PC-3 (cell line): ENCODE measurements around the gene CALML6. TPM values are rescaled to one million over a fixed set of nuclear protein-coding genes. Genes with fewer than 3 reads are reported as not detected.

Experiments used
- ATAC-seq: fragments of 200-7000 bp; cut with Tn5 transposase; 2 replicates; pipeline ENCODE4 v1.9.1; 2020; ENCODE audit warnings: mild to moderate bottlenecking, moderate library complexity
- BruUV-seq: library from RNA; stranded (reverse); fragments of 400-500 nt; replicated peaks from 2 replicates; lab custom pipeline; 2021; lab: Mats Ljungman, UMichigan
- CTCF ChIA-PET: fragments of 300-600 bp; sonication (Branson Sonifier 250); formaldehyde crosslinking; loops from one replicate; lab custom pipeline; 2022; ENCODE audit warnings: antibody characterized with exemption; lab: Charles Lee
- POLR2A ChIA-PET: fragments of 300-600 bp; sonication (Branson Sonifier 250); formaldehyde crosslinking; loops from one replicate; lab custom pipeline; 2022; ENCODE audit warnings: antibody characterized with exemption; ENCODE audit not compliant: unreplicated experiment; lab: Charles Lee
- DNase-seq: peaks from one replicate; pipeline ENCODE4 v3.0.0-alpha.2; 2015
- H2AFZ ChIP-seq: fragments of 300-600 bp; sonication (generic); 2 replicates; pipeline ENCODE4 v1.6.0; 2016; ENCODE audit warnings: antibody characterized with exemption, low read length
- H3F3A ChIP-seq: fragments of 300-600 bp; sonication (generic); one replicate; pipeline ENCODE4 v1.6.0; 2017; ENCODE audit warnings: antibody characterized with exemption, low read length, control low read depth, mild to moderate bottlenecking; ENCODE audit not compliant: unreplicated experiment
- H3K27ac ChIP-seq: fragments of 300-600 bp; sonication (generic); 2 replicates; pipeline ENCODE4 v1.5.1; 2016; ENCODE audit warnings: mild to moderate bottlenecking, low read length
- H3K27me3 ChIP-seq: fragments of 300-600 bp; sonication (generic); 2 replicates; pipeline ENCODE4 v1.6.1; 2016; ENCODE audit warnings: low read length, mixed read lengths
- H3K36me3 ChIP-seq: fragments of 300-600 bp; sonication (generic); 2 replicates; pipeline ENCODE4 v1.6.1; 2016; ENCODE audit warnings: low read depth, mixed run types, low read length, mixed read lengths
- H3K4me1 ChIP-seq: fragments of 300-600 bp; sonication (generic); 2 replicates; pipeline ENCODE4 v1.5.1; 2016; ENCODE audit warnings: low read length; ENCODE audit not compliant: insufficient read depth
- H3K4me2 ChIP-seq: fragments of 300-600 bp; sonication (generic); 2 replicates; pipeline ENCODE4 v1.6.0; 2016; ENCODE audit warnings: low read length
- H3K4me3 ChIP-seq: fragments of 300-600 bp; sonication (generic); 2 replicates; pipeline ENCODE4 v1.5.1; 2016; ENCODE audit warnings: mild to moderate bottlenecking, low read length, mixed read lengths
- H3K79me2 ChIP-seq: fragments of 300-600 bp; sonication (generic); 2 replicates; pipeline ENCODE4 v1.6.1; 2017; ENCODE audit warnings: low read length, mixed read lengths
- H3K9ac ChIP-seq: fragments of 300-600 bp; sonication (generic); 2 replicates; pipeline ENCODE4 v1.6.0; 2016; ENCODE audit warnings: mild to moderate bottlenecking, low read length
- H3K9me2 ChIP-seq: fragments of 300-600 bp; sonication (generic); replicated peaks from 2 replicates; pipeline ENCODE4 v1.6.1; 2016; ENCODE audit warnings: mixed run types, low read length, mixed read lengths
- H3K9me3 ChIP-seq: fragments of 300-600 bp; sonication (generic); 2 replicates; pipeline ENCODE4 v1.6.1; 2016; ENCODE audit warnings: low read length, mixed read lengths
- H4K20me1 ChIP-seq: fragments of 300-600 bp; sonication (generic); 2 replicates; pipeline ENCODE4 v1.6.1; 2016; ENCODE audit warnings: low read length, mixed read lengths
- EZH2 ChIP-seq: fragments of 300-600 bp; sonication (generic); IDR thresholded peaks from one replicate; pipeline ENCODE4 v1.6.1; 2017; ENCODE audit warnings: antibody characterized with exemption, mild to moderate bottlenecking, low read length; ENCODE audit not compliant: unreplicated experiment
- EZH2phosphoT487 ChIP-seq: fragments of 300-600 bp; sonication (generic); IDR thresholded peaks from 2 replicates; pipeline ENCODE4 v1.6.1; 2018; ENCODE audit warnings: mild to moderate bottlenecking, antibody characterized with exemption, low read length, borderline replicate concordance
- intact Hi-C: fragments of 100-400 bp; cut with micrococcal nuclease; formaldehyde crosslinking; loops from 2 replicates; pipeline ENCODE4 v1.9.0; 2023
- total RNA-seq: library from RNA; depleted of rRNA; stranded (reverse); fragments of >200 nt; gene quantifications from 2 replicates; pipeline ENCODE4 v1.2.3, GENCODE V29; 2014
- TF ChIP-seq, protein P1 (sequence below): fragments of 300-600 bp; sonication (generic); conservative IDR thresholded peaks from 2 replicates; pipeline ENCODE4 v1.5.1; 2017; ENCODE audit warnings: antibody characterized with exemption, low read depth, mild to moderate bottlenecking, low read length

The CALML6 gene
- total RNA-seq, 1 experiment from 2014 or later: 1.7 TPM

DNA sequence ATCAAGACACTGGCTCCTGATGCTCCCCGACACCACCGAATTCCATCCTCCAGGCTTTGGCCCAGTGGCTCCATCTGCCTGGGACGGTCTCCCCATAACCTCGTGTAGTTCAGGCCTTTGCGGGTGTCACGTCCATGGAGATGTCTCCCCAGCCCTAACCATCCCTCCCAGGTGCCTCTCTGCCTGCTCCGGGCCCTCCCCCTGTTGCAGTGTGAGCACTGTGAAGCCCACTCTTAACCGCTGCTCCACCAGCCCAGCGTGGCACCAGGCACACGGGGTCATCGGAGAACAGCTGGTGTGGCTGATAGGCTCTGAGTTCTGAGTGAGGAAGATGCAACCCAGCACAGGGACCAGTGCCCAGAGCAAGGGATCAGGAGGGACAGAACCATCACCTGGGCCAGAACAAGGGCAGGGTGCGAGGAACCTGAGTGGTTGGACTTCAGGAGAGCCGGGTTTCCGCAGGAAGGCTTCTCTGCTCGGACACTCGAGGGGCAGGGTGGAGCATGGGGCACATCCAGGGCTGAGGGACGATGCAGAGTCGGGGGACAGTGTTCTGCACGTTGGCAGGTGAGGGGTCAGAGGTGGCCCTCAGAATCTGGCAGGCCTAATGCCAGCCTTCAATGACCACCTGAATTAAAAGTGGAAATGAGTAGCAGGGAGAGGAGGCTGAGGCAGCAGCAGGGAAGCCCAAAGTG lies 21.6 kb upstream of the CALML6 start:
- Histone ChIP-seq H3K9me2 (no peaks in the 10 kb centered on the region), H3K36me3 (no peaks in the 10 kb centered on the region), H3K27ac (no peak overlapping the region), H3K4me1 (peaks cover 35% of the 10 kb centered on the region), H4K20me1 (peaks cover 15% of the 10 kb centered on the region), H3K9me3 (no peaks in the 10 kb centered on the region), H3K4me3 (no peak overlapping the region), H3F3A (no peaks in the 10 kb centered on the region), H3K9ac (no peak overlapping the region), H3K79me2 (peaks cover 31% of the 10 kb centered on the region), H3K4me2 (no peak overlapping the region), H2AFZ (no peak overlapping the region), H3K27me3 (no peaks in the 10 kb centered on the region)
- TF ChIP-seq EZH2phosphoT487: no peak
- TF ChIP-seq, protein P1, sequence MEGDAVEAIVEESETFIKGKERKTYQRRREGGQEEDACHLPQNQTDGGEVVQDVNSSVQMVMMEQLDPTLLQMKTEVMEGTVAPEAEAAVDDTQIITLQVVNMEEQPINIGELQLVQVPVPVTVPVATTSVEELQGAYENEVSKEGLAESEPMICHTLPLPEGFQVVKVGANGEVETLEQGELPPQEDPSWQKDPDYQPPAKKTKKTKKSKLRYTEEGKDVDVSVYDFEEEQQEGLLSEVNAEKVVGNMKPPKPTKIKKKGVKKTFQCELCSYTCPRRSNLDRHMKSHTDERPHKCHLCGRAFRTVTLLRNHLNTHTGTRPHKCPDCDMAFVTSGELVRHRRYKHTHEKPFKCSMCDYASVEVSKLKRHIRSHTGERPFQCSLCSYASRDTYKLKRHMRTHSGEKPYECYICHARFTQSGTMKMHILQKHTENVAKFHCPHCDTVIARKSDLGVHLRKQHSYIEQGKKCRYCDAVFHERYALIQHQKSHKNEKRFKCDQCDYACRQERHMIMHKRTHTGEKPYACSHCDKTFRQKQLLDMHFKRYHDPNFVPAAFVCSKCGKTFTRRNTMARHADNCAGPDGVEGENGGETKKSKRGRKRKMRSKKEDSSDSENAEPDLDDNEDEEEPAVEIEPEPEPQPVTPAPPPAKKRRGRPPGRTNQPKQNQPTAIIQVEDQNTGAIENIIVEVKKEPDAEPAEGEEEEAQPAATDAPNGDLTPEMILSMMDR: no peak
- no peak for TF ChIP-seq EZH2
- ATAC-seq (no peak), DNase-seq (no peak)
- no TSS peak for BruUV-seq
- POLR2A ChIA-PET: no interaction called here
- CTCF ChIA-PET: no interaction called here
- intact Hi-C loops: no loop called here

- ATAC-seq: no peak
- H3K4me1 ChIP-seq: peaks cover 29% of the 10 kb centered on the region
- BruUV-seq: no TSS peak
- H3K79me2 ChIP-seq: peaks cover 26% of the 10 kb centered on the region
- H3K9ac ChIP-seq: no peak overlapping the region
- no peaks in the 10 kb centered on the region for H3K9me2 ChIP-seq
- TF ChIP-seq EZH2phosphoT487: no peak
- TF ChIP-seq, protein P1: no peak
- no peak for TF ChIP-seq EZH2
- no peak overlapping the region for H3K4me3 ChIP-seq
- no peaks in the 10 kb centered on the region for H3F3A ChIP-seq
- H2AFZ ChIP-seq: no peak overlapping the region
- intact Hi-C loops: no loop called here
- DNase-seq: no peak
- no peak overlapping the region for H3K27ac ChIP-seq
- H3K4me2 ChIP-seq: no peak overlapping the region
- POLR2A ChIA-PET: no interaction called here
- H4K20me1 ChIP-seq: peaks cover 10% of the 10 kb centered on the region
- CTCF ChIA-PET: no interaction called here
- no peaks in the 10 kb centered on the region for H3K27me3 ChIP-seq
- H3K36me3 ChIP-seq: no peaks in the 10 kb centered on the region
- no peaks in the 10 kb centered on the region for H3K9me3 ChIP-seq
These were observed 21.1 kb upstream of the CALML6 start for GRCh38 chr1:1893997-1894353.

DNA sequence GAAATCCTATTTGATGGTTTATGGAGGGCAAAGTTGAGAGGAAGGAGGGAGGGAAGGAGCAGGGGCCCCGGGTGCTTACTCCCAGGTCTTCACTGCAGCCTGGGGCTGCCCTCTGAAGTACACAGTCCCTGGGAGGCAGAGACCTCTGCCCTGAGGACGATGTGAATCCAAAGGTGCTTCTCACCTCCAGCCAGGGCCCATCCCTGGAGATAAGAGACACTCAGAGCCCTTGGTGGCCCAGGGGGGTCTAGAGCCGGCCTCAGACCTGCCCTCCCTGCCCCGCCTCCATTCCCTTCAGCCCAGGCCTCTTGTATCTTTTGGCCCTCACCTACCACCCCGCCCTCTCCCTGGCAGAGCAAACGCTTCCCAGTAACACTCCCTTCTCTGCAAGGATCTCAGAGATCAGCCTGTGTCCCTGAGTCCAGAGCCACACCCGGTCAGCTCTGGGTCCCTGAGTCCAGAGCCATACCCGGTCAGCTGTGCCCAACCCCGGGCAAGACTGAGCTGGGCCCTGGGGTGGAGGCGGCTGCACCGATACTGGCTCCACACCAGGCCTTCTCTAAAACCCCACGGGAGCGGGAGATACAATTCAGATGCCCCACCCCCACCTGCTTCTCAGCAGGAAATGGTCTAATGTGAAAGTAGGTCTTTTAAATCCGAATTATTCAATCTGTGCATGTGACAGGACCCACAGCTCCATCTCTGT lies 20.6 kb upstream of the CALML6 start:
- no peak for DNase-seq
- Histone ChIP-seq H3K27ac (no peak overlapping the region), H3K36me3 (no peaks in the 10 kb centered on the region), H4K20me1 (peaks cover 5% of the 10 kb centered on the region), H3K9ac (no peak overlapping the region), H3K27me3 (no peaks in the 10 kb centered on the region), H2AFZ (peak overlapping the region; percentile 21; the same call in 1 of the 2 replicates), H3K4me1 (peaks cover 26% of the 10 kb centered on the region), H3K4me3 (no peak overlapping the region), H3K9me3 (no peaks in the 10 kb centered on the region), H3F3A (no peaks in the 10 kb centered on the region), H3K4me2 (peak overlapping the region; percentile 44), H3K79me2 (peaks cover 20% of the 10 kb centered on the region), H3K9me2 (no peaks in the 10 kb centered on the region)
- intact Hi-C loops: no loop called here
- ChIA-PET POLR2A (interaction anchor here (0.6 kb wide), 1 partner anchor 19 kb away, joined by 11 read pairs; no protein-coding TSS in a partner anchor), CTCF (interaction anchor here (1.3 kb wide), 1 partner anchor 11 kb away, joined by 5 read pairs; no protein-coding TSS in a partner anchor)
- no TSS peak for BruUV-seq
- ATAC-seq: peak; percentile 16
- TF ChIP-seq EZH2phosphoT487 (no peak), EZH2 (no peak)
- TF ChIP-seq, protein P1: no peak
